ENCODE results near the gene AXL.

AXL gene

GRCh38 chr19:41238244-41238643, 19.2 kb downstream of the AXL start:
- no peak for DNase-seq

- DNase-seq = no peak
Measured at GRCh38 chr19:41239363-41239762, 20.3 kb downstream of the AXL start.

- DNase-seq = no peak
Measured at GRCh38 chr19:41239961-41240574, 21.0 kb downstream of the AXL start.

GRCh38 chr19:41241859-41242258, 22.8 kb downstream of the AXL start:
- DNase-seq = no peak

- DNase-seq = no peak
Measured at GRCh38 chr19:41244117-41244516, 25.1 kb downstream of the AXL start.

GRCh38 chr19:41245843-41246242, 26.8 kb downstream of the AXL start:
- no peak for DNase-seq

GRCh38 chr19:41248895-41249294, 29.9 kb downstream of the AXL start:
- DNase-seq = no peak

GRCh38 chr19:41249707-41250423, 30.8 kb downstream of the AXL start:
- no peak for DNase-seq

GRCh38 chr19:41253660-41254059, 34.6 kb downstream of the AXL start:
- no peak for DNase-seq

- no peak for DNase-seq
Measured at GRCh38 chr19:41255171-41255570, 36.1 kb downstream of the AXL start.

GRCh38 chr19:41261474-41262190, 42.6 kb downstream of the AXL start:
- DNase-seq = peak; percentile 30

GRCh38 chr19:41263042-41263849, 44.2 kb downstream of the AXL start:
- peak; percentile 89 for DNase-seq

- peak; percentile 99 for DNase-seq
Measured at GRCh38 chr19:41263850-41264580, 45.0 kb downstream of the AXL start, which contains the start of gene HNRNPUL1. HNRNPUL1 (plus strand) TSS chr19:41264372; CDS start chr19:41264504, 132 bp downstream.

- DNase-seq = peak; percentile 82
Measured at GRCh38 chr19:41264581-41265394, 45.8 kb downstream of the AXL start.

- peak; percentile 43 for DNase-seq
Measured at GRCh38 chr19:41265395-41266153, 46.6 kb downstream of the AXL start.

GRCh38 chr19:41269055-41269454, 50.0 kb downstream of the AXL start:
- no peak for DNase-seq

- no peak for DNase-seq
Measured at GRCh38 chr19:41269571-41269970, 50.5 kb downstream of the AXL start.

- no peak for DNase-seq
Measured at GRCh38 chr19:41273076-41273475, 54.1 kb downstream of the AXL start.

GRCh38 chr19:41274802-41275201, 55.8 kb downstream of the AXL start:
- DNase-seq = no peak

- no peak for DNase-seq
Measured at GRCh38 chr19:41276231-41276630, 57.2 kb downstream of the AXL start.

- DNase-seq = no peak
Measured at GRCh38 chr19:41278478-41278877, 59.5 kb downstream of the AXL start.

All from stimulated activated CD8-positive, alpha-beta memory T cell treated with anti-CD3 and anti-CD28 coated beads, Interleukin-4, amount 100 ng/mL, for 48 hours (primary cell).